K562 (cell line): ENCODE measurements around the gene CAMK2G. TPM values are rescaled to one million over a fixed set of nuclear protein-coding genes. Genes with fewer than 3 reads are reported as not detected.

Source experiments
- HNRNPH1 ChIP-seq: fragments of 200-400 bp; formaldehyde crosslinking; optimal IDR thresholded peaks from 2 replicates; pipeline ENCODE3; 2017; ENCODE audit warnings: low read depth, mild to moderate bottlenecking, low read length, moderate library complexity
- NUFIP1 ChIP-seq: fragments of 450-650 bp; IDR thresholded peaks from 2 replicates; pipeline ENCODE4 v1.6.1; 2018; ENCODE audit not compliant: partially characterized antibody
- SMAD4 ChIP-seq: fragments of 250-450 bp; sonication (Bioruptor Pico); conservative IDR thresholded peaks from 2 replicates; pipeline ENCODE4 v1.8.0; 2021; ENCODE audit warnings: inconsistent platforms, mild to moderate bottlenecking, moderate library complexity
- TCF7L2 ChIP-seq: fragments of 150-350 bp; IDR thresholded peaks from 2 replicates; pipeline ENCODE4 v1.6.1; 2016; ENCODE audit warnings: low read depth, mild to moderate bottlenecking, low read length, moderate library complexity
- ZNF277 ChIP-seq: fragments of 250-450 bp; sonication (Bioruptor Pico); IDR thresholded peaks from 2 replicates; pipeline ENCODE4 v1.8.0; 2022; ENCODE audit warnings: inconsistent platforms, mild to moderate bottlenecking, moderate library complexity, borderline replicate concordance
- ZNF318 ChIP-seq, 2 experiments: fragments of 450-650 bp; IDR thresholded peaks; 2 replicates each; pipeline ENCODE4 v1.6.1; 2016; ENCODE audit warnings: mild to moderate bottlenecking in 2 of 2, borderline replicate concordance in 1 of 2, low read depth in 1 of 2, moderate library complexity in 1 of 2
- ZNF740 ChIP-seq, 3 experiments: fragments of 200-800 bp in 1 of 3; sonication (Bioruptor generic) in 1 of 3; sonication (generic) in 1 of 3; formaldehyde crosslinking in 1 of 3; IDR thresholded peaks; 2 replicates each; pipeline versions ENCODE4 v1.6.1 to v1.8.0; 2016 to 2022; ENCODE audit warnings: mild to moderate bottlenecking in 2 of 3, missing compliant biosample characterization in 2 of 3, missing genetic modification characterization in 2 of 3, missing genetic modification reagents in 1 of 3
- polyA plus RNA-seq, 8 experiments: library from polyadenylated mRNA; depleted of rRNA in 4 of 8; stranded (reverse) in 5 of 8; unstranded in 3 of 8; fragments of >200 nt; fragmentation: Nextera tagmentation in 2 of 8; fragmentation: Illumina TruSeq in 1 of 8; extraction: Ambion mirVana in 2 of 8; extraction: Trizol in 1 of 8; gene quantifications; 2 replicates each; pipeline versions ENCODE4 v1.2.1 to v1.2.3, GENCODE V29; 2011 to 2014; ENCODE audit warnings: inconsistent platforms in 1 of 8, missing spikeins in 1 of 8
- total RNA-seq, 7 experiments: library from RNA; depleted of rRNA in 6 of 7; stranded (reverse); fragments of >200 nt in 6 of 7; fragmentation: Illumina TruSeq in 2 of 7; extraction: Trizol in 2 of 7; gene quantifications; 2 replicates each; pipeline versions ENCODE4 v1.2.1 to v1.2.3, GENCODE V29; 2011 to 2021; ENCODE audit warnings: low replicate concordance in 1 of 7
- TF ChIP-seq, protein P1 (sequence below): sonication (generic); formaldehyde crosslinking; IDR thresholded peaks from 2 replicates; pipeline ENCODE4 v1.9.0; 2022; ENCODE audit warnings: mild to moderate bottlenecking, missing genetic modification reagents
- TF ChIP-seq, protein P2 (sequence below): fragments of 250-450 bp; sonication (Bioruptor Pico); IDR thresholded peaks from 2 replicates; pipeline ENCODE4 v1.5.0; 2020; ENCODE audit warnings: mild to moderate bottlenecking, borderline replicate concordance
- TF ChIP-seq, protein P3 (sequence below): sonication (generic); formaldehyde crosslinking; IDR thresholded peaks from 2 replicates; pipeline ENCODE4 v1.8.1; 2022; ENCODE audit warnings: missing genetic modification reagents

CAMK2G gene
- total and polyA plus RNA-seq, 9 of the 15 experiments (the other 6 are each of a cell fraction or from before 2014, with no cell fraction given), result 9.0 to 37.9 (median 32.6) TPM

GRCh38 chr10:73799899-73800559, 74.3 kb downstream of the CAMK2G start (continued):
- TF ChIP-seq ZNF318 (IDR thresholded peaks at IDR 0.05; ENCODE audit: borderline replicate concordance in 1 of 2, low read depth in 1 of 2), result no peak
- TF ChIP-seq, protein P1, sequence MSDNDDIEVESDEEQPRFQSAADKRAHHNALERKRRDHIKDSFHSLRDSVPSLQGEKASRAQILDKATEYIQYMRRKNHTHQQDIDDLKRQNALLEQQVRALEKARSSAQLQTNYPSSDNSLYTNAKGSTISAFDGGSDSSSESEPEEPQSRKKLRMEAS, result 0 out of 2 replicates have a peak, but pooled peaks have one; percentile 34
- TF ChIP-seq, protein P2, sequence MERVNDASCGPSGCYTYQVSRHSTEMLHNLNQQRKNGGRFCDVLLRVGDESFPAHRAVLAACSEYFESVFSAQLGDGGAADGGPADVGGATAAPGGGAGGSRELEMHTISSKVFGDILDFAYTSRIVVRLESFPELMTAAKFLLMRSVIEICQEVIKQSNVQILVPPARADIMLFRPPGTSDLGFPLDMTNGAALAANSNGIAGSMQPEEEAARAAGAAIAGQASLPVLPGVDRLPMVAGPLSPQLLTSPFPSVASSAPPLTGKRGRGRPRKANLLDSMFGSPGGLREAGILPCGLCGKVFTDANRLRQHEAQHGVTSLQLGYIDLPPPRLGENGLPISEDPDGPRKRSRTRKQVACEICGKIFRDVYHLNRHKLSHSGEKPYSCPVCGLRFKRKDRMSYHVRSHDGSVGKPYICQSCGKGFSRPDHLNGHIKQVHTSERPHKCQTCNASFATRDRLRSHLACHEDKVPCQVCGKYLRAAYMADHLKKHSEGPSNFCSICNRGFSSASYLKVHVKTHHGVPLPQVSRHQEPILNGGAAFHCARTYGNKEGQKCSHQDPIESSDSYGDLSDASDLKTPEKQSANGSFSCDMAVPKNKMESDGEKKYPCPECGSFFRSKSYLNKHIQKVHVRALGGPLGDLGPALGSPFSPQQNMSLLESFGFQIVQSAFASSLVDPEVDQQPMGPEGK (CRISPR knock-in tag), result peak; percentile 56; the same call in 1 of the 2 replicates
- no peak for TF ChIP-seq TCF7L2
- TF ChIP-seq SMAD4 (CRISPR knock-in tag), result no peak
- TF ChIP-seq HNRNPH1, result no peak
- TF ChIP-seq, protein P3, sequence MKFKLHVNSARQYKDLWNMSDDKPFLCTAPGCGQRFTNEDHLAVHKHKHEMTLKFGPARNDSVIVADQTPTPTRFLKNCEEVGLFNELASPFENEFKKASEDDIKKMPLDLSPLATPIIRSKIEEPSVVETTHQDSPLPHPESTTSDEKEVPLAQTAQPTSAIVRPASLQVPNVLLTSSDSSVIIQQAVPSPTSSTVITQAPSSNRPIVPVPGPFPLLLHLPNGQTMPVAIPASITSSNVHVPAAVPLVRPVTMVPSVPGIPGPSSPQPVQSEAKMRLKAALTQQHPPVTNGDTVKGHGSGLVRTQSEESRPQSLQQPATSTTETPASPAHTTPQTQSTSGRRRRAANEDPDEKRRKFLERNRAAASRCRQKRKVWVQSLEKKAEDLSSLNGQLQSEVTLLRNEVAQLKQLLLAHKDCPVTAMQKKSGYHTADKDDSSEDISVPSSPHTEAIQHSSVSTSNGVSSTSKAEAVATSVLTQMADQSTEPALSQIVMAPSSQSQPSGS, result no peak
- no peak for TF ChIP-seq ZNF277
- 0 out of 2 replicates have a peak, but pooled peaks have one; percentile 2 for TF ChIP-seq ZNF740 (CRISPR knock-in tag; IDR thresholded peaks at IDR 0.05)
- no peak for TF ChIP-seq ZNF740 (tag; IDR thresholded peaks at IDR 0.05)
- TF ChIP-seq NUFIP1, result no peak
